ENCODE results near the gene SLC13A2. TPM values are rescaled to one million over a fixed set of nuclear protein-coding genes. Genes with fewer than 3 reads are reported as not detected.

SLC13A2 gene
- total RNA-seq, 1 experiment from 2014 or later, result not detected

GRCh38 chr17:28484296-28484695 lies 10.9 kb downstream of the SLC13A2 start:
- intact Hi-C loops (cut with micrococcal nuclease; ENCODE audit: unreplicated experiment), result no loop called here
- POLR2A ChIA-PET, result no interaction called here

GRCh38 chr17:28485049-28485448 lies 11.6 kb downstream of the SLC13A2 start:
- H3K36me3 ChIP-seq (ENCODE audit: control insufficient read depth, insufficient read depth, low read length), result no peaks in the 10 kb centered on the region
- POLR2A ChIA-PET, result no interaction called here
- no peak overlapping the region for H3K4me3 ChIP-seq (ENCODE audit: low read depth in 2 of 2, low read length in 2 of 2)
- H3K27ac ChIP-seq (ENCODE audit: low read length), result no peak overlapping the region
- H3K9me3 ChIP-seq (ENCODE audit: control insufficient read depth, insufficient read depth, low read depth, low read length), result no peaks in the 10 kb centered on the region
- no TSS peak for BruUV-seq (replicated peaks)
- CTCF ChIA-PET, result interaction anchor here (0.5 to 1.0 kb wide), 2 partner anchors 16 to 152 kb away, joined by 3 to 4 read pairs; no protein-coding TSS in a partner anchor
- intact Hi-C loops (cut with micrococcal nuclease; ENCODE audit: unreplicated experiment), result no loop called here
- DNase-seq (ENCODE audit: low read depth, low spot score) (no peak), ATAC-seq (no peak)
- TF ChIP-seq CTCF (IDR thresholded peaks at IDR 0.05) (no peak), REST (IDR thresholded peaks at IDR 0.05; ENCODE audit: insufficient read depth in 1 of 2, low read depth in 2 of 2, low read length in 1 of 2) (no peak), TCF7L2 (IDR thresholded peaks at IDR 0.05; ENCODE audit: low read depth, low read length) (no peak), POLR2AphosphoS5 (IDR thresholded peaks at IDR 0.05; ENCODE audit: low read depth, low read length) (no peak), SIN3A (IDR thresholded peaks at IDR 0.05; ENCODE audit: borderline replicate concordance, insufficient read depth, low read depth, low read length) (no peak)
- no peaks in the 10 kb centered on the region for H3K4me1 ChIP-seq (ENCODE audit: control insufficient read depth, insufficient read depth, low read length)
- H3K27me3 ChIP-seq (ENCODE audit: control insufficient read depth, insufficient read depth, low read length), result no peaks in the 10 kb centered on the region
- in situ Hi-C loops (cut with HindIII; ENCODE audit: low pct_unique_long_range_greater_than_20kb, low sequenced_read_pairs), result no loop called here

More at GRCh38 chr17:28484296-28484695, 10.9 kb downstream of the SLC13A2 start:
- no peak for ATAC-seq
- H3K36me3 ChIP-seq (ENCODE audit: control insufficient read depth, insufficient read depth, low read length), result no peaks in the 10 kb centered on the region
- CTCF ChIA-PET, result interaction anchor here (1.0 kb wide), 1 partner anchor 15 kb away, joined by 3 read pairs; no protein-coding TSS in a partner anchor
- DNase-seq (ENCODE audit: low read depth, low spot score), result no peak
- H3K9me3 ChIP-seq (ENCODE audit: control insufficient read depth, insufficient read depth, low read depth, low read length), result no peaks in the 10 kb centered on the region
- in situ Hi-C loops (cut with HindIII; ENCODE audit: low pct_unique_long_range_greater_than_20kb, low sequenced_read_pairs), result no loop called here
- H3K27ac ChIP-seq (ENCODE audit: low read length), result no peak overlapping the region
- TF ChIP-seq SIN3A (IDR thresholded peaks at IDR 0.05; ENCODE audit: borderline replicate concordance, insufficient read depth, low read depth, low read length) (no peak), CTCF (IDR thresholded peaks at IDR 0.05) (no peak), REST (IDR thresholded peaks at IDR 0.05; ENCODE audit: insufficient read depth in 1 of 2, low read depth in 2 of 2, low read length in 1 of 2) (no peak), TCF7L2 (IDR thresholded peaks at IDR 0.05; ENCODE audit: low read depth, low read length) (no peak), POLR2AphosphoS5 (IDR thresholded peaks at IDR 0.05; ENCODE audit: low read depth, low read length) (no peak)
- no peaks in the 10 kb centered on the region for H3K27me3 ChIP-seq (ENCODE audit: control insufficient read depth, insufficient read depth, low read length)
- BruUV-seq (replicated peaks), result no TSS peak
- H3K4me3 ChIP-seq (ENCODE audit: low read depth in 2 of 2, low read length in 2 of 2), result no peak overlapping the region
- H3K4me1 ChIP-seq (ENCODE audit: control insufficient read depth, insufficient read depth, low read length), result no peaks in the 10 kb centered on the region
